ENCODE data around the gene KLK15.
A peak's percentile ranks its signal among the peaks of the same experiment; 100 is the strongest.

KLK15 gene

GRCh38 chr19:50835785-50836542 is 2.6 kb upstream of the KLK15 start:
- peaks cover 4% of the 10 kb centered on the region; the same call in 1 of the 2 replicates for H3K27me3 ChIP-seq (ENCODE audit: insufficient read depth, low read length)
- peak overlapping the region; percentile 84 for H3K4me2 ChIP-seq (ENCODE audit: low read length)
- no peak overlapping the region for H3K27ac ChIP-seq (ENCODE audit: low read depth, low read length, poor library complexity, severe bottlenecking)
- H3F3A ChIP-seq (ENCODE audit: insufficient read depth, low read length): no peaks in the 10 kb centered on the region
- no peaks in the 10 kb centered on the region for H3K36me3 ChIP-seq (ENCODE audit: insufficient read depth, low read length)
- no peaks in the 10 kb centered on the region for H3K9me2 ChIP-seq (ENCODE audit: low read depth, low read length)
- peak overlapping the region; percentile 84; the same call in 1 of the 2 replicates for H2AFZ ChIP-seq (ENCODE audit: low read length)
- H3K9ac ChIP-seq (ENCODE audit: low read length): peak overlapping the region; percentile 67; the same call in 1 of the 2 replicates
- no peak for TF ChIP-seq EZH2 (IDR thresholded peaks at IDR 0.05; ENCODE audit: borderline replicate concordance, low read length)
- TF ChIP-seq CTCF (IDR thresholded peaks at IDR 0.05; ENCODE audit: low read length): no peak
- H3K4me1 ChIP-seq (ENCODE audit: insufficient read depth, low read length, severe bottlenecking): peaks cover 10% of the 10 kb centered on the region
- H3K9me3 ChIP-seq (ENCODE audit: low read length): no peaks in the 10 kb centered on the region
- no peaks in the 10 kb centered on the region for H3K79me2 ChIP-seq (ENCODE audit: insufficient read depth, low read length)
- H4K20me1 ChIP-seq (ENCODE audit: insufficient read depth, low read length): no peaks in the 10 kb centered on the region
- peak overlapping the region; percentile 68 for H3K4me3 ChIP-seq (ENCODE audit: low read depth, low read length, poor library complexity, severe bottlenecking)

- Histone ChIP-seq H3K4me1 (ENCODE audit: insufficient read depth, low read length, severe bottlenecking) (peaks cover 10% of the 10 kb centered on the region), H3K9me2 (ENCODE audit: low read depth, low read length) (no peaks in the 10 kb centered on the region), H3K27ac (ENCODE audit: low read depth, low read length, poor library complexity, severe bottlenecking) (no peak overlapping the region), H3K27me3 (ENCODE audit: insufficient read depth, low read length) (peaks cover 4% of the 10 kb centered on the region; the same call in 1 of the 2 replicates), H4K20me1 (ENCODE audit: insufficient read depth, low read length) (no peaks in the 10 kb centered on the region), H3K9me3 (ENCODE audit: low read length) (no peaks in the 10 kb centered on the region), H2AFZ (ENCODE audit: low read length) (peak overlapping the region; percentile 84; the same call in 1 of the 2 replicates), H3K9ac (ENCODE audit: low read length) (peak overlapping the region; percentile 67; the same call in 1 of the 2 replicates), H3K4me3 (ENCODE audit: low read depth, low read length, poor library complexity, severe bottlenecking) (peak overlapping the region; percentile 68), H3K79me2 (ENCODE audit: insufficient read depth, low read length) (no peaks in the 10 kb centered on the region), H3F3A (ENCODE audit: insufficient read depth, low read length) (no peaks in the 10 kb centered on the region), H3K4me2 (ENCODE audit: low read length) (peak overlapping the region; percentile 84), H3K36me3 (ENCODE audit: insufficient read depth, low read length) (no peaks in the 10 kb centered on the region)
- TF ChIP-seq CTCF (IDR thresholded peaks at IDR 0.05; ENCODE audit: low read length) (no peak), EZH2 (IDR thresholded peaks at IDR 0.05; ENCODE audit: borderline replicate concordance, low read length) (no peak)
Observed at GRCh38 chr19:50835103-50835784, 1.9 kb upstream of the KLK15 start.

- no peaks in the 10 kb centered on the region for H3K9me3 ChIP-seq (ENCODE audit: low read length)
- peaks cover 4% of the 10 kb centered on the region; the same call in 1 of the 2 replicates for H3K27me3 ChIP-seq (ENCODE audit: insufficient read depth, low read length)
- TF ChIP-seq EZH2 (IDR thresholded peaks at IDR 0.05; ENCODE audit: borderline replicate concordance, low read length): no peak
- TF ChIP-seq CTCF (IDR thresholded peaks at IDR 0.05; ENCODE audit: low read length): no peak
- H4K20me1 ChIP-seq (ENCODE audit: insufficient read depth, low read length): no peaks in the 10 kb centered on the region
- no peak overlapping the region for H2AFZ ChIP-seq (ENCODE audit: low read length)
- H3F3A ChIP-seq (ENCODE audit: insufficient read depth, low read length): no peaks in the 10 kb centered on the region
- no peaks in the 10 kb centered on the region for H3K9me2 ChIP-seq (ENCODE audit: low read depth, low read length)
- no peak overlapping the region for H3K4me3 ChIP-seq (ENCODE audit: low read depth, low read length, poor library complexity, severe bottlenecking)
- H3K4me1 ChIP-seq (ENCODE audit: insufficient read depth, low read length, severe bottlenecking): peaks cover 10% of the 10 kb centered on the region
- H3K79me2 ChIP-seq (ENCODE audit: insufficient read depth, low read length): no peaks in the 10 kb centered on the region
- no peak overlapping the region for H3K4me2 ChIP-seq (ENCODE audit: low read length)
- H3K27ac ChIP-seq (ENCODE audit: low read depth, low read length, poor library complexity, severe bottlenecking): no peak overlapping the region
- no peak overlapping the region for H3K9ac ChIP-seq (ENCODE audit: low read length)
- H3K36me3 ChIP-seq (ENCODE audit: insufficient read depth, low read length): no peaks in the 10 kb centered on the region
Observed at GRCh38 chr19:50833802-50834167, 411 bp upstream of the KLK15 start.
